GM12891 (cell line): ENCODE results near the gene NINJ1.
A peak's percentile ranks its signal among the peaks of the same experiment; 100 is the strongest.

ENCODE experiments used
- DNase-seq: peaks from one replicate; pipeline ENCODE4 v3.0.0; 2011; ENCODE audit warnings: low spot score; ENCODE audit not compliant: insufficient read length
- FAIRE-seq: peaks from 2 replicates; lab custom pipeline; 2011; peaks lifted over from hg19 to GRCh38; lab: Jason Lieb, UNC
- PAX5 ChIP-seq: IDR thresholded peaks from 2 replicates; pipeline ENCODE4 v1.6.1; 2011; ENCODE audit warnings: low read length, moderate library complexity, mild to moderate bottlenecking; ENCODE audit not compliant: insufficient read depth, severe bottlenecking
- POLR2A ChIP-seq: IDR thresholded peaks from 2 replicates; pipeline ENCODE4 v1.6.1; 2011; ENCODE audit warnings: low read depth, low read length, control low read depth
- POLR2AphosphoS5 ChIP-seq: IDR thresholded peaks from 2 replicates; pipeline ENCODE4 v1.6.1; 2011; ENCODE audit warnings: low read depth, low read length, control low read depth
- POU2F2 ChIP-seq: IDR thresholded peaks from 2 replicates; pipeline ENCODE4 v1.6.1; 2011; ENCODE audit warnings: low read depth, mild to moderate bottlenecking, control low read depth, low read length, moderate library complexity
- SPI1 ChIP-seq: IDR thresholded peaks from 2 replicates; pipeline ENCODE4 v1.6.1; 2011; ENCODE audit warnings: low read depth, low read length, control low read depth
- TAF1 ChIP-seq: IDR thresholded peaks from 2 replicates; pipeline ENCODE4 v1.6.1; 2011; ENCODE audit warnings: low read depth, low read length, control low read depth

The NINJ1 gene

GRCh38 chr9:93132287-93132927 is 1.6 kb downstream of the NINJ1 start:
- DNase-seq (no peak), FAIRE-seq (no peak)
- no peak for TF ChIP-seq SPI1
- no peak for TF ChIP-seq POLR2AphosphoS5
- TF ChIP-seq POU2F2, result no peak
- TF ChIP-seq POLR2A, result no peak; the same call in 1 of the 2 replicates
- no peak for TF ChIP-seq TAF1
- TF ChIP-seq PAX5, result no peak

- DNase-seq (no peak), FAIRE-seq (no peak)
- TF ChIP-seq POLR2AphosphoS5 (no peak), SPI1 (no peak), TAF1 (no peak), POU2F2 (no peak), POLR2A (no peak), PAX5 (no peak)
These were observed 2.3 kb downstream of the NINJ1 start for GRCh38 chr9:93131599-93132286.

GRCh38 chr9:93130861-93131481 is 3.1 kb downstream of the NINJ1 start:
- DNase-seq (no peak), FAIRE-seq (no peak)
- peak; percentile 44; the same call in 1 of the 2 replicates for TF ChIP-seq SPI1
- TF ChIP-seq POU2F2, result no peak

GRCh38 chr9:93129691-93130500 is 4.2 kb downstream of the NINJ1 start:
- FAIRE-seq (no peak), DNase-seq (no peak)
- no peak for TF ChIP-seq POLR2A
- no peak for TF ChIP-seq POU2F2
- no peak for TF ChIP-seq POLR2AphosphoS5
- no peak for TF ChIP-seq TAF1
- TF ChIP-seq PAX5, result no peak
- no peak for TF ChIP-seq SPI1

- TF ChIP-seq POLR2A (no peak), POLR2AphosphoS5 (no peak), PAX5 (no peak), SPI1 (no peak), TAF1 (no peak), POU2F2 (no peak)
- no peak for DNase-seq
- no peak for FAIRE-seq
These were observed 4.8 kb downstream of the NINJ1 start for GRCh38 chr9:93129286-93129685.

GRCh38 chr9:93128715-93129224 is 5.3 kb downstream of the NINJ1 start:
- DNase-seq, result no peak
- TF ChIP-seq POU2F2, result no peak
- no peak for TF ChIP-seq TAF1
- TF ChIP-seq POLR2A, result no peak
- no peak for TF ChIP-seq SPI1
- no peak for TF ChIP-seq POLR2AphosphoS5
- TF ChIP-seq PAX5, result no peak
- no peak for FAIRE-seq

GRCh38 chr9:93128011-93128714 is 5.9 kb downstream of the NINJ1 start:
- DNase-seq (no peak), FAIRE-seq (peak; percentile 52)
- no peak for TF ChIP-seq POU2F2
- TF ChIP-seq POLR2A, result no peak
- no peak for TF ChIP-seq SPI1
- no peak for TF ChIP-seq PAX5
- no peak for TF ChIP-seq TAF1
- no peak for TF ChIP-seq POLR2AphosphoS5

- no peak for TF ChIP-seq POU2F2
- TF ChIP-seq POLR2AphosphoS5, result no peak
- no peak for TF ChIP-seq SPI1
- no peak for TF ChIP-seq POLR2A
- no peak for TF ChIP-seq TAF1
- TF ChIP-seq PAX5, result no peak
- DNase-seq (no peak), FAIRE-seq (no peak)
These were observed 6.6 kb downstream of the NINJ1 start for GRCh38 chr9:93127395-93127911.

GRCh38 chr9:93126825-93127368 is 7.2 kb downstream of the NINJ1 start:
- DNase-seq (no peak), FAIRE-seq (no peak)
- TF ChIP-seq POLR2A (no peak), POLR2AphosphoS5 (no peak), POU2F2 (no peak), PAX5 (no peak), SPI1 (no peak), TAF1 (no peak)
